Fibroblast of villous mesenchyme (primary cell): ENCODE results near the gene LUC7L3. TPM values are rescaled to one million over a fixed set of nuclear protein-coding genes. Genes with fewer than 3 reads are reported as not detected.

ENCODE experiments used
- DNase-seq: peaks from one replicate; pipeline ENCODE4 v3.0.0-alpha.2; 2010; ENCODE audit warnings: low read depth
- H3K4me3 ChIP-seq: 2 replicates; pipeline ENCODE4 v1.5.1; 2011; ENCODE audit warnings: low read depth, mild to moderate bottlenecking, low read length
- CTCF ChIP-seq: IDR thresholded peaks from 2 replicates; pipeline ENCODE4 v1.5.1; 2012; ENCODE audit warnings: low read depth, mild to moderate bottlenecking, low read length; ENCODE audit not compliant: insufficient read depth
- total RNA-seq: library from RNA; depleted of rRNA; stranded (reverse); fragments of >200 nt; gene quantifications from 2 replicates; pipeline ENCODE4 v1.2.3, GENCODE V29; 2012

The LUC7L3 gene
- total RNA-seq, 1 donor: 31.5 TPM

- TF ChIP-seq CTCF: no peak
- H3K4me3 ChIP-seq: no peak overlapping the region
- no peak for DNase-seq
These were observed 32.0 kb upstream of the LUC7L3 start for GRCh38 chr17:50687200-50688066.

GRCh38 chr17:50688245-50688644 lies 31.2 kb upstream of the LUC7L3 start:
- no peak for TF ChIP-seq CTCF
- H3K4me3 ChIP-seq: no peak overlapping the region
- no peak for DNase-seq

GRCh38 chr17:50689251-50689650 lies 30.2 kb upstream of the LUC7L3 start:
- DNase-seq: peak; percentile 78
- TF ChIP-seq CTCF: no peak
- no peak overlapping the region for H3K4me3 ChIP-seq

- TF ChIP-seq CTCF: no peak
- DNase-seq: peak; percentile 38
- no peak overlapping the region for H3K4me3 ChIP-seq
These were observed 29.2 kb upstream of the LUC7L3 start for GRCh38 chr17:50689956-50690886.

- DNase-seq: no peak
- TF ChIP-seq CTCF: no peak
- no peak overlapping the region for H3K4me3 ChIP-seq
These were observed 28.4 kb upstream of the LUC7L3 start for GRCh38 chr17:50690887-50691549.
